GM12875 (cell line): ENCODE data around the gene NPIPB12.
"Not testable (repeated sequence)": the region's sequence is repeated elsewhere in the genome, so short reads cannot be mapped to it uniquely, and the experiment has no call there.

Experiments
- H3K4me3 ChIP-seq: one replicate; pipeline ENCODE4 v1.5.1; 2011; ENCODE audit warnings: low read depth, low read length, control low read depth

NPIPB12 gene

DNA sequence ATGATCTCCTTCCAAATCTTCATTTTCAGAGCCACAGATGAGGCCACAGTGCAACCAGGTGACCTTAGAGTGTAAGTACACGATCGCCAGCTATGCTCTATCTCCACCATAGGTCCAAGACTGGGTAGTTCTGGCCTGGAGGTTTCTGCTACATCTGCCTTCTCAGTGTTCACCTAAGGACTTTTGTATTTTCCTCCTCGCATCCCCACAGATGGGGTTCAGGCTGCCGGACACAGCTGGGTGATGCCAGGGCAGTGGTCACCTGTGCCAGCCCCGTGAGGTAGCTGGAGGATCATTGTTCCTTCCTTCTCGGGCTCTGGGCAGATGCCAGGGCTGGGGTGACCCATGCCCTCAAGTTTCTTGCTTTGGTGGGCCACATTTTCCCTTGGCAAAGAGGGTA, at the start of gene NPIPB12:
Gene NPIPB12, minus strand, starts transcription at position 101 of the 400 bp plus-strand sequence.
- H3K4me3 ChIP-seq, result not testable (repeated sequence)

- H3K4me3 ChIP-seq, result not testable (repeated sequence)
These were observed 15.3 kb upstream of the NPIPB12 start for GRCh38 chr16:29521520-29521919.

- H3K4me3 ChIP-seq, result not testable (repeated sequence)
These were observed 23.9 kb downstream of the NPIPB12 start for GRCh38 chr16:29482276-29482675.

DNA sequence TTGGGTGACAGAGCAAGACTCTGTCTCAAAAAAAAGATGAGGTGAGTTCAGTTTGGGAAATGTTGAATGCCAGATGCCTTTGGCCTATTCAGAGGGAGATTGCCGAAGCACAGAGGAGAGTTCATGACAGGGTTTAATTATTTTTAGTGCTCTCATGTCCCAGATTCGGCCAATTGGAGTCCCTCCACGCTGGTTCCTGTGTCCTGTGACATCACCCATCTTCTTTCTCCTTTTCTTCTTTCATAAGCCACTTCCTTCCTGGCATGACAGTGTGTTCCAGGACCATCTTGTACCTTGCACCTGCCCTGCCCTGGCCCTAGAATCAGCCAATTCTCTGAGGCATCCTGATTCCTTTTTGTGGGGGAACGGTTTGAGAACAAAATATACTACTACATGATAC, 34.1 kb downstream of the NPIPB12 start:
- H3K4me3 ChIP-seq, result not testable (repeated sequence)

GRCh38 chr16:29469660-29470059, 36.5 kb downstream of the NPIPB12 start:
- H3K4me3 ChIP-seq, result not testable (repeated sequence)

- H3K4me3 ChIP-seq, result not testable (repeated sequence)
These were observed 38.4 kb downstream of the NPIPB12 start for GRCh38 chr16:29467654-29468366.

GRCh38 chr16:29466904-29467303, 39.3 kb downstream of the NPIPB12 start:
- not testable (repeated sequence) for H3K4me3 ChIP-seq

DNA sequence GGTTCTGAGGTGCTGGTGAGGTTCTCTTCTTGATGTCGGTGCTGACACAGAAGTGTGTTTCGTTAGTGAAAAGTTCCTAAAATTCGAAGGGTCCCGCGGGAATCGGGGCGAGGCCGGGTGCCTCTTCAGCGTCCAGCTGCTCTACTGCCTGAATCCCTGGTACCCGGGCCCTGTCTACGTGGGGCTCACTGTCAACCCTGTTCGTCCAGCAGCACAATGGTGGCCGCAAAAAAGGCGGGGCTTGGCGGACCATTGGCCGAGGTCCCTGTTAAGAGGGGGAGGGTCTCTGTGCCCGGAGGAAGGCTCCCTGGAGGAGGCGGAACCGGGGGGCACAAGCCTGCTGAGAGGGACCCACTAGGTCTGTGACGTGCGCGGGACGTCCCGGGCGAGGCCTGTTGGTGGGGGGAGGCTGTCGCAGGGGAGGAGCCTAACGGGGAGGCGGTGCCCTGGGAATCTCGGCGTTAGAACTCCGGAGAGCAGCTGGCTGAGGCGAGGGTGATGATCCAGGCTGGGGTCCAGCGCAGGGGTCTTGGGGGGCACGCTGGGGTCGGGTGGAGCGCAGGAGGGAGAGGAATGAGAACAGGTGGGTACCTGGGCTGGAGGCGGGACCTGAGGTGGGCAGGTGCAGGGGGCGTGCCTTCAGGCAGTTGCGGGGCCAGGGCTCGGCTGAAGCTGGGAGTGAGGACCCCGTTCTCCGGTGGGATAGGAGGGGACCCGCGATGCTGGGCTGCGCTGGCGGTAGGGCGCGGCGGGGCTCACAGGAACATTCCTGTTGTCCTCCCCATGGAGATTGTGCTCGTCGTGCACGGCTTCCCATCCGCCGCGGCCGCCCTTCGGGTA, 40.0 kb downstream of the NPIPB12 start:
- H3K4me3 ChIP-seq, result not testable (repeated sequence)

- not testable (repeated sequence) for H3K4me3 ChIP-seq
These were observed 45.6 kb downstream of the NPIPB12 start for GRCh38 chr16:29460647-29461030.

GRCh38 chr16:29459706-29460646, 46.2 kb downstream of the NPIPB12 start, which contains the start of gene SULT1A4:
TSS of gene SULT1A4 (plus strand) at chr16:29459913. CDS start at chr16:29461386, 1,473 bp downstream.
- H3K4me3 ChIP-seq, result not testable (repeated sequence)

DNA sequence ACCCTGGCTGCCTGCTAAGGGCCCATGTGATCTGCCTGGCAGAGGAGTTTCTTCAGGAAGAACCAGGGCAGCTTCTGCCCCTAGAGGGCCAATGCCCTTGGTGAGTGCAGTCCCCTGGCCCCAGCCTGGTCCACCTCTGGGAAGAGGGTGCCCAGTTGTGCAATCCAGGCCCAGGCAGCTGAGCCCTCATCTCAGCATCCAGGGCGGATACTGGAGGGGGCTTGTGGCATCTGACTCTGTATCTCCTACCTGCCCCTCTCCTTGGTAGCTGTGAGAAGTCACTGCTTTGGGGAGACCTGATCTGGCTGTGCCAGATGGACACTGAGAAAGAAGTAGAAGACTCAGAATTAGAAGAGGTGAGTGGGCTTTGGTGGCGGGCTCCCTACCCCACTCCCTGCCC, 48.5 kb downstream of the NPIPB12 start:
- not testable (repeated sequence) for H3K4me3 ChIP-seq

DNA sequence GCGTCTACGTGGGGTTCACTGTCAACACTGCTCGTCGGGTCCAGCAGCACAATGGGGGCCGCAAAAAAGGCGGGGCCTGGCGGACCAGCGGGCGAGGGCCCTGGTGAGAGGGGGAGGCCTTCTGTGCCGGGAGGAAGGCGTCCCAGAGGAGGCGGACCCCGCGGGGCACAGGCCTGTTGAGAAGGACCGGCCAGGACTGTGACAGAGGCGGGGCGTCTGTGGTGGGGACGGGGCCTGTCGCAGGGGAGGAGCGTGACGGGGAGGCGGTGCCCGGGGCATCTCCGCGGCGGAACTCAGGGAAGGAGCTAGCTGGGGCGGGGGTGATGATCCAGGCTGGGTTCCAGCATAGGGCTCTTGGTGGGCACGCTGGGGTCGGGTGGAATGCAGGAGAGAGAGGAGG, 51.4 kb downstream of the NPIPB12 start:
- not testable (repeated sequence) for H3K4me3 ChIP-seq

DNA sequence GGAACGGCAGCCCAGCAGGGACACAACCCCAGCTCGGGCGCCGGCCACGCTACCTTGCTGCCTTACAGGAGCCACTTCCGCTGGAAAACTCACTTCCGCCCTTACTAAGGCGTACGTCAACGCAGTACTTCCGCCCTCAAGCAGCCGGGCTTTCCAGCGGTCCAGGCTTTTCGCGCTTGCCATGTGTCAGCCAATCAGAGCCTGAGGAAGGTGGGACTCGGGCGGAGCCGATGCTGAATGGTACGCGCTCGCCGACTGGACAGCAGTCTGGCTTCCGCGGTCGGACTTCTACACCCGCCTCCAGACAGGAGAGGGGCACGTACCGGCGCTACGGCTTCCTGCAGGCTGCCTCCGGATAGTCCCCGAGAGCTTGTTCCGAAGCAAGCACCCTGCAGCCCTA, 51.9 kb downstream of the NPIPB12 start, which contains the start of the genes BOLA2 and SLX1B:
Gene BOLA2, minus strand, starts transcription at position 83 of the 400 bp plus-strand sequence. CDS start 98 bp downstream, outside the sequence.
Gene SLX1B, plus strand, starts transcription at position 265 of the 400 bp plus-strand sequence.
- H3K4me3 ChIP-seq, result not testable (repeated sequence)

DNA sequence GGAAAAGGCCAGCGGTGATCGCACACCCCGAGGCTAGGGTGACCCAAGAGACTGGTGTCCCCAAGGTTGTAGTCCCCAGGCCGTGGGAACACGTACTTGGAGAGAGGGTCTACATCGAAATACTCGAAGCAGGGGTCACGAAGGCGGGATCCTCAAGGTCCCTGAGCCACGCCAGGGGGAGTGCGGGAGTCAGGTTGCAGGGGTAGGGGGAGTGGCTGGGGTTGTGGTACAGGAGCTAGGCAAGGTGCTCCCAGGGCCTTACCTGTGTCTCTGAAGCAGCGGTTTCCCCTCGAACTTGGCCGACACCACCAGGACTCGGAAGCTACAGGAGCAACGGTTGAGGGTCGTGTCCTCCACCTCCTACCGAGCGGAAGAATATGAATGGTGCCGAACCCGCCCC, 52.5 kb downstream of the NPIPB12 start:
- H3K4me3 ChIP-seq, result not testable (repeated sequence)
